H1 (cell line): ENCODE data around the gene SPDYE1. TPM values are rescaled to one million over a fixed set of nuclear protein-coding genes. Genes with fewer than 3 reads are reported as not detected.

ENCODE experiments used
- CTCF ChIA-PET: fragments of 300-600 bp; sonication (Branson Sonifier 250); formaldehyde crosslinking; loops from one replicate; lab custom pipeline; 2021; ENCODE audit not compliant: partially characterized antibody; lab: Charles Lee
- POLR2A ChIA-PET: fragments of 300-600 bp; sonication (Branson Sonifier 250); formaldehyde crosslinking; loops from one replicate; lab custom pipeline; 2021; ENCODE audit warnings: inconsistent platforms; ENCODE audit not compliant: partially characterized antibody; lab: Charles Lee
- DNase-seq, 2 experiments: peaks; one replicate each; pipeline versions ENCODE4 v3.0.0 to v3.0.0-alpha.2; 2010 to 2022; ENCODE audit warnings: low spot score in 2 of 2, low read depth in 1 of 2, mixed read lengths in 1 of 2
- FAIRE-seq: peaks from 2 replicates; lab custom pipeline; 2011; peaks lifted over from hg19 to GRCh38; lab: Jason Lieb, UNC
- H2AFZ ChIP-seq: 2 replicates; pipeline ENCODE4 v1.8.1; 2012; ENCODE audit warnings: low read length, inconsistent platforms
- H2AK5ac ChIP-seq: 2 replicates; pipeline ENCODE4 v1.6.1; 2013; ENCODE audit warnings: low read depth, low read length
- H2BK120ac ChIP-seq: replicated peaks from 2 replicates; pipeline ENCODE3; 2013; ENCODE audit warnings: low read depth, low read length, inconsistent platforms
- H2BK12ac ChIP-seq: 2 replicates; pipeline ENCODE4 v1.6.1; 2013; ENCODE audit warnings: low read depth, low read length
- H2BK15ac ChIP-seq: 2 replicates; pipeline ENCODE4 v1.6.1; 2013; ENCODE audit warnings: low read length
- H2BK20ac ChIP-seq: 2 replicates; pipeline ENCODE4 v1.6.1; 2013; ENCODE audit warnings: low read length
- H2BK5ac ChIP-seq: 2 replicates; pipeline ENCODE4 v1.6.1; 2013; ENCODE audit warnings: low read depth, low read length
- H3K14ac ChIP-seq: 2 replicates; pipeline ENCODE4 v1.6.1; 2013; ENCODE audit warnings: inconsistent platforms; ENCODE audit not compliant: insufficient read length
- H3K18ac ChIP-seq: 2 replicates; pipeline ENCODE4 v1.6.1; 2013; ENCODE audit warnings: low read length; ENCODE audit errors: extremely low read depth
- H3K23ac ChIP-seq: 2 replicates; pipeline ENCODE4 v1.6.1; 2013; ENCODE audit warnings: inconsistent platforms; ENCODE audit not compliant: insufficient read length
- H3K23me2 ChIP-seq: 2 replicates; pipeline ENCODE4 v1.6.1; 2013; ENCODE audit warnings: low read depth, low read length
- H3K27ac ChIP-seq: 2 replicates; pipeline ENCODE4 v1.6.1; 2011; ENCODE audit warnings: low read depth, low read length, inconsistent platforms
- H3K27me3 ChIP-seq, 4 experiments: replicated peaks in 1 of 4; 1 replicate in 1 of 4; 2 replicates in 3 of 4; pipeline versions ENCODE4 v1.6.1 to v1.8.1; 2011 to 2013; ENCODE audit warnings: low read length in 3 of 4, mild to moderate bottlenecking in 3 of 4, inconsistent platforms in 2 of 4, mixed read lengths in 2 of 4, moderate library complexity in 1 of 4; ENCODE audit not compliant: control insufficient read depth in 3 of 4, insufficient read depth in 3 of 4; ENCODE audit errors: extremely low read depth in 1 of 4
- H3K36me3 ChIP-seq, 4 experiments: 2 replicates each; pipeline versions ENCODE4 v1.6.1 to v1.8.1; 2011 to 2013; ENCODE audit warnings: mild to moderate bottlenecking in 4 of 4, low read length in 3 of 4, moderate library complexity in 2 of 4, control low read depth in 1 of 4, inconsistent platforms in 1 of 4; ENCODE audit not compliant: insufficient read depth in 4 of 4, control insufficient read depth in 2 of 4
- H3K4ac ChIP-seq: replicated peaks from 2 replicates; pipeline ENCODE3; 2013; ENCODE audit warnings: low read length, low read depth, mixed read lengths, inconsistent platforms; ENCODE audit not compliant: insufficient read length
- H3K4me1 ChIP-seq, 4 experiments: replicated peaks in 1 of 4; 1 replicate in 1 of 4; 2 replicates in 3 of 4; pipeline versions ENCODE4 v1.6.1 to v1.8.1; 2011 to 2013; ENCODE audit warnings: low read length in 3 of 4, inconsistent platforms in 2 of 4, mixed read lengths in 1 of 4; ENCODE audit not compliant: insufficient read depth in 4 of 4, control insufficient read depth in 3 of 4
- H3K4me2 ChIP-seq, 2 experiments: 2 replicates each; pipeline versions ENCODE4 v1.6.1 to v1.8.1; 2011 to 2013; ENCODE audit warnings: low read depth in 2 of 2, low read length in 2 of 2, control low read depth in 1 of 2, inconsistent platforms in 1 of 2, mild to moderate bottlenecking in 1 of 2; ENCODE audit not compliant: insufficient read depth in 1 of 2
- H3K4me3 ChIP-seq, 4 experiments: fragments of 200-600, 300-600 bp in 1 of 4; sonication (generic), shearing (Covaris generic), sonication (Bioruptor Twin) in 1 of 4; 2 replicates each; pipeline versions ENCODE4 v1.5.1 to v1.8.1; 2011 to 2016; ENCODE audit warnings: low read length in 4 of 4, low read depth in 3 of 4, control low read depth in 2 of 4, inconsistent platforms in 2 of 4, mild to moderate bottlenecking in 2 of 4, mixed read lengths in 1 of 4, moderate library complexity in 1 of 4; ENCODE audit not compliant: insufficient read depth in 2 of 4; ENCODE audit errors: extremely low read depth in 1 of 4
- H3K56ac ChIP-seq: replicated peaks from 2 replicates; pipeline ENCODE3; 2013; ENCODE audit warnings: low read depth, mild to moderate bottlenecking, mixed read lengths, low read length, inconsistent platforms; ENCODE audit not compliant: insufficient read length
- H3K79me1 ChIP-seq: 2 replicates; pipeline ENCODE4 v1.6.1; 2013; ENCODE audit warnings: low read depth, low read length, control low read depth
- H3K79me2 ChIP-seq, 2 experiments: 2 replicates each; pipeline versions ENCODE4 v1.6.1 to v1.8.1; 2012 to 2013; ENCODE audit warnings: low read length in 2 of 2, mild to moderate bottlenecking in 2 of 2, inconsistent platforms in 1 of 2; ENCODE audit not compliant: insufficient read depth in 2 of 2, control insufficient read depth in 1 of 2
- H3K9ac ChIP-seq, 4 experiments: replicated peaks in 1 of 4; 1 replicate in 1 of 4; 2 replicates in 3 of 4; pipeline versions ENCODE4 v1.6.1 to v1.8.1; 2011 to 2013; ENCODE audit warnings: low read depth in 3 of 4, low read length in 3 of 4, control low read depth in 2 of 4, mild to moderate bottlenecking in 2 of 4, moderate library complexity in 2 of 4, inconsistent platforms in 1 of 4; ENCODE audit errors: extremely low read depth in 1 of 4
- H3K9me3 ChIP-seq, 2 experiments: 2 replicates each; pipeline versions ENCODE4 v1.6.1 to v1.8.1; 2012 to 2013; ENCODE audit warnings: mild to moderate bottlenecking in 2 of 2, moderate library complexity in 2 of 2, control low read depth in 1 of 2, inconsistent platforms in 1 of 2, low read depth in 1 of 2, low read length in 1 of 2, mixed read lengths in 1 of 2; ENCODE audit not compliant: insufficient read depth in 2 of 2
- H4K20me1 ChIP-seq, 2 experiments: replicated peaks in 1 of 2; 2 replicates each; pipeline versions ENCODE3 to v1.8.1; 2011 to 2013; ENCODE audit warnings: inconsistent platforms in 2 of 2, low read length in 2 of 2, mild to moderate bottlenecking in 1 of 2; ENCODE audit not compliant: insufficient read depth in 2 of 2, control insufficient read depth in 1 of 2
- H4K5ac ChIP-seq: 2 replicates; pipeline ENCODE4 v1.6.1; 2013; ENCODE audit warnings: low read length, low read depth, mixed read lengths, inconsistent platforms; ENCODE audit not compliant: insufficient read length
- H4K8ac ChIP-seq: 2 replicates; pipeline ENCODE4 v1.8.0; 2013; ENCODE audit warnings: mild to moderate bottlenecking, moderate library complexity, low read length, inconsistent platforms; ENCODE audit not compliant: insufficient read depth; ENCODE audit errors: extremely low read depth
- H4K91ac ChIP-seq: replicated peaks from 2 replicates; pipeline ENCODE3; 2013; ENCODE audit warnings: low read length, mixed read lengths, inconsistent platforms; ENCODE audit not compliant: insufficient read length
- BCL11A ChIP-seq, 2 experiments: IDR thresholded peaks; one replicate each; pipeline ENCODE4 v1.6.1; 2011; ENCODE audit warnings: low read depth in 2 of 2, low read length in 2 of 2, mild to moderate bottlenecking in 2 of 2
- CBX5 ChIP-seq: fragments of 300-800, 300-1000 bp; sonication (generic); IDR thresholded peaks from 2 replicates; pipeline ENCODE4 v1.7.1; 2016; ENCODE audit warnings: antibody characterized with exemption, low read length, low read depth
- CREB1 ChIP-seq: IDR thresholded peaks from 2 replicates; pipeline ENCODE4 v1.6.1; 2012; ENCODE audit warnings: inconsistent platforms
- CTBP2 ChIP-seq: IDR thresholded peaks from 2 replicates; pipeline ENCODE4 v1.7.0; 2011; ENCODE audit warnings: borderline replicate concordance, mild to moderate bottlenecking, moderate library complexity, mixed read lengths, low read length; ENCODE audit not compliant: insufficient read depth, insufficient read length
- EP300 ChIP-seq, 2 experiments: IDR thresholded peaks; 1 replicate in 1 of 2; 2 replicates in 1 of 2; pipeline ENCODE4 v1.6.1; 2011 to 2012; ENCODE audit warnings: low read depth in 2 of 2, low read length in 2 of 2, mild to moderate bottlenecking in 2 of 2, borderline replicate concordance in 1 of 2, inconsistent platforms in 1 of 2, moderate library complexity in 1 of 2
- FOSL1 ChIP-seq: IDR thresholded peaks from 2 replicates; pipeline ENCODE4 v1.6.1; 2011; ENCODE audit warnings: mild to moderate bottlenecking, low read depth, low read length, moderate library complexity; ENCODE audit not compliant: insufficient read depth
- SAP30 ChIP-seq: fragments of 300-600 bp; sonication (generic); IDR thresholded peaks from 2 replicates; pipeline ENCODE4 v1.7.1; 2012; ENCODE audit warnings: low read length, moderate library complexity, mild to moderate bottlenecking, inconsistent platforms; ENCODE audit not compliant: insufficient read depth, insufficient replicate concordance
- TAF1 ChIP-seq: IDR thresholded peaks from 2 replicates; pipeline ENCODE4 v1.6.1; 2011; ENCODE audit warnings: mild to moderate bottlenecking, low read depth, low read length
- TEAD4 ChIP-seq: IDR thresholded peaks from 2 replicates; pipeline ENCODE4 v1.6.1; 2012; ENCODE audit warnings: low read depth, low read length, inconsistent platforms, mixed read lengths
- YY1 ChIP-seq: IDR thresholded peaks from 2 replicates; pipeline ENCODE4 v1.6.1; 2011; ENCODE audit warnings: low read depth, mild to moderate bottlenecking, low read length
- ZNF274 ChIP-seq: IDR thresholded peaks from 2 replicates; pipeline ENCODE4 v1.7.0; 2012; ENCODE audit warnings: low read length, borderline replicate concordance; ENCODE audit errors: extremely low read depth
- WGBS, 2 experiments: shearing (Covaris generic) in 1 of 2; methylation state at CpG; one replicate each; pipeline versions ENCODE4 v1.1.6 to v1.1.7; 2013 to 2015; ENCODE audit warnings: low lambda C conversion rate in 2 of 2, mixed read lengths in 2 of 2, inconsistent platforms in 1 of 2, low coverage in 1 of 2, missing lambda C conversion rate in 1 of 2; ENCODE audit not compliant: insufficient replicate concordance in 2 of 2, insufficient coverage in 1 of 2, insufficient read length in 1 of 2; ENCODE audit errors: extremely low coverage in 1 of 2, missing lambda C conversion rate in 1 of 2; 5-methylcytosine and 5-hydroxymethylcytosine counted together
- polyA plus RNA-seq, 7 experiments: library from polyadenylated mRNA; depleted of rRNA in 3 of 7; stranded (reverse) in 5 of 7; unstranded in 2 of 7; fragments of >200 nt in 5 of 7; fragments of 200-250 nt in 2 of 7; gene quantifications; 1 replicate in 5 of 7; 2 replicates in 1 of 7; 4 replicates in 1 of 7; pipeline versions ENCODE4 v1.2.1 to v1.2.3, GENCODE V29; 2011 to 2013; ENCODE audit warnings: missing spikeins in 2 of 7, mixed read lengths in 2 of 7
- total RNA-seq: library from RNA; stranded (reverse); fragmentation: NEBNext Ultra II Directional; extraction: Animal tissue kit (Norgen Biotek cat#: 25700); gene quantifications from 2 replicates; pipeline ENCODE4 v1.2.1, GENCODE V29; 2021

SPDYE1 gene
- total and polyA plus RNA-seq, 2 of the 8 experiments (the other 6 are each of a cell fraction or from before 2014, with no cell fraction given) = not detected

DNA sequence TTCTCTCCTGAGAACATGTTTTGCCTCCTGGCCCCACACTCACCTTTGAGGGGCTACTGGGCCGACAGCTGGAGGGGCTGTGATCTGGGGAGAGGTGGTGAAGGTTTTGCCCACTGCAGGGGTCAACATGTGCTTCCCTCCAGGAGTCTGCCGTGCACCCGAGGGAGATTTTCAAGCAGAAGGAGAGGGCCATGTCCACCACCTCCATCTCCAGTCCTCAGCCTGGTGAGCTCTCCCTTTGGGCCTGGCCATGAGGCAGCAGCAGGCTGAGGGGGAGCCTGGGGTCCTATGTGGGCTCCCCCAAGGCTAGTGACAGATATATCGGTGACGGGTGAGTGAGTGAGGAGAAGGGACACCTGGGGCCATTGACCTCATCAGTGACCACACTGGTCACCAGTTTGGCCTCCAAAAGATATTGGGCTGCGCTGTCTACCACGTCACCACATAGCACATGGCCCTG lies 61.1 kb downstream of the SPDYE1 start:
- H3K4me2 ChIP-seq = no peak overlapping the region

More for the DNA sequence above, 61.1 kb downstream of the SPDYE1 start:
- no peak overlapping the region for H4K8ac ChIP-seq
- no peak overlapping the region for H2AFZ ChIP-seq
- ChIA-PET POLR2A (no interaction called here), CTCF (no interaction called here)
- H3K14ac ChIP-seq = no peak overlapping the region
- no peak for DNase-seq
- no peak overlapping the region for H3K27ac ChIP-seq
- H3K4ac ChIP-seq = no peak overlapping the region
- 92% methylated on average over 7 of the region's 7 CpGs; no CpG with 5 or more reads in 1 of the 2 experiments for WGBS, 2 experiments
- no peaks in the 10 kb centered on the region for H3K9me3 ChIP-seq
- no peak overlapping the region for H3K56ac ChIP-seq
- H3K27me3 ChIP-seq = no peaks in the 10 kb centered on the region
- H2BK120ac ChIP-seq = no peak overlapping the region
- TF ChIP-seq FOSL1 (no peak), ZNF274 (no peak), YY1 (no peak), CREB1 (no peak), BCL11A (IDR thresholded peaks at IDR 0.05; ENCODE audit: low read depth in 2 of 2, low read length in 2 of 2) (no peak), TAF1 (no peak), CBX5 (no peak), SAP30 (no peak), TEAD4 (no peak), CTBP2 (no peak), EP300 (IDR thresholded peaks at IDR 0.05; ENCODE audit: borderline replicate concordance in 1 of 2, low read depth in 2 of 2, low read length in 2 of 2) (no peak)
- TF ChIP-seq, all 59 proteins: peak for 0
- no peaks in the 10 kb centered on the region for H3K79me1 ChIP-seq
- peaks cover 4 to 38% (median 31%) of the 10 kb centered on the region in 4 experiments for H3K36me3 ChIP-seq
- no peaks in the 10 kb centered on the region for H3K79me2 ChIP-seq
- H2BK20ac ChIP-seq = no peak overlapping the region
- no peak overlapping the region for H4K5ac ChIP-seq
- no peak overlapping the region for H2AK5ac ChIP-seq
- H4K91ac ChIP-seq = no peak overlapping the region
- no peak overlapping the region for H3K4me3 ChIP-seq
- no peak overlapping the region for H3K18ac ChIP-seq
- no peak overlapping the region for H2BK12ac ChIP-seq
- H3K4me1 ChIP-seq = peaks cover 0 to 4% (median 4%) of the 10 kb centered on the region in 4 experiments; a peak in 5 of 7 replicates
- no peaks in the 10 kb centered on the region for H3K23me2 ChIP-seq
- H3K9ac ChIP-seq = no peak overlapping the region
- H3K23ac ChIP-seq = no peak overlapping the region
- no peak overlapping the region; the same call in 1 of the 2 replicates for H2BK5ac ChIP-seq
- FAIRE-seq = no peak
- H2BK15ac ChIP-seq = no peak overlapping the region
- H4K20me1 ChIP-seq = peaks cover 5 to 18% of the 10 kb centered on the region in 2 experiments
